AG09309 (cell line): Measurements from ENCODE around the gene PANK2.
"Not testable (repeated sequence)": the region's sequence is repeated elsewhere in the genome, so short reads cannot be mapped to it uniquely, and the experiment has no call there.

Source experiments
- DNase-seq: peaks from one replicate; pipeline ENCODE4 v3.0.0-alpha.2; 2010; ENCODE audit warnings: low read depth
- H3K4me3 ChIP-seq: 2 replicates; pipeline ENCODE4 v1.5.1; 2011; ENCODE audit warnings: mild to moderate bottlenecking, low read depth, low read length, moderate library complexity; ENCODE audit not compliant: control insufficient read depth
- TF ChIP-seq, protein P1 (sequence below): IDR thresholded peaks from 2 replicates; pipeline ENCODE4 v1.5.1; 2011; ENCODE audit warnings: mild to moderate bottlenecking, low read depth, low read length, inconsistent platforms; ENCODE audit not compliant: insufficient read depth, control insufficient read depth; ENCODE audit errors: missing control alignments

PANK2 gene

DNA sequence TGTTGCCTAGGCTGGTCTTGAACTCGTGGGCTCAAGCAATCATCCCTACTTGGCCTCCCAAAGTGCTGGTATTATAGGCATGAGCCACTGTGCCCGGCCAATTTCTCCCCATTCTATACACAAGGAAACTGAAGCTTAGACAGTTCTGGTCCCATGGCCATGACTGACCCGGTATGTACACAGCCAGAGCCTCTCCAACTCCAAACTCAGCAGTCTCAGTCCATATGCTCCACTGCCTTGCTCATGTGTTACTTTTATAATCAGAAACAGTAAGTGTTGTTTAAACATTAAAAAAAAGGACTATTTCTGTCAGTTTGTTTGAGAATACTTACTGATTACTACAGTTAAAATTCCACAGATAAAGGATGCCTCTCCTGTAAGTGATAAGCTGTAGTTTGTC is 75.5 kb downstream of the PANK2 start:
- no peak for DNase-seq
- TF ChIP-seq, protein P1, sequence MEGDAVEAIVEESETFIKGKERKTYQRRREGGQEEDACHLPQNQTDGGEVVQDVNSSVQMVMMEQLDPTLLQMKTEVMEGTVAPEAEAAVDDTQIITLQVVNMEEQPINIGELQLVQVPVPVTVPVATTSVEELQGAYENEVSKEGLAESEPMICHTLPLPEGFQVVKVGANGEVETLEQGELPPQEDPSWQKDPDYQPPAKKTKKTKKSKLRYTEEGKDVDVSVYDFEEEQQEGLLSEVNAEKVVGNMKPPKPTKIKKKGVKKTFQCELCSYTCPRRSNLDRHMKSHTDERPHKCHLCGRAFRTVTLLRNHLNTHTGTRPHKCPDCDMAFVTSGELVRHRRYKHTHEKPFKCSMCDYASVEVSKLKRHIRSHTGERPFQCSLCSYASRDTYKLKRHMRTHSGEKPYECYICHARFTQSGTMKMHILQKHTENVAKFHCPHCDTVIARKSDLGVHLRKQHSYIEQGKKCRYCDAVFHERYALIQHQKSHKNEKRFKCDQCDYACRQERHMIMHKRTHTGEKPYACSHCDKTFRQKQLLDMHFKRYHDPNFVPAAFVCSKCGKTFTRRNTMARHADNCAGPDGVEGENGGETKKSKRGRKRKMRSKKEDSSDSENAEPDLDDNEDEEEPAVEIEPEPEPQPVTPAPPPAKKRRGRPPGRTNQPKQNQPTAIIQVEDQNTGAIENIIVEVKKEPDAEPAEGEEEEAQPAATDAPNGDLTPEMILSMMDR: no peak

DNA sequence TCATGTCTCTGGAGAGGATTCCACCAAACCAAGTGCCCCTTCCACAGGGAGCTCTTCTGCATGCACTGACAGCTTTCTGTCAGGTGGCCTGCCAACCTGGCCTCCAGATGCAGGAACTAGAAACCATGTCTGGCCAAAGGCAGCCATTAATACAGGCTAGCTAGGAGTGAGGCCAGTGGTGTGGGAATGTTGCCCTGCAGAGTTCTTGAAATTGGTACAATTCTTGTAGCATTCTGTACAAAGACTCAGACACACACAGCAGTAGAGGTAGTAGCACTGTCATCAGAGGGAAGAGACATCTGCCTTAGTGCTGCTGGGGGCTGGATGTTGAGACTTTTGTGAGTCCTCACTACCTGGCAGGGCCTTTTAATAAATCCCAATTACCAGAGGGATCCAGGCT is 77.4 kb downstream of the PANK2 start:
- no peak for DNase-seq
- H3K4me3 ChIP-seq: no peak overlapping the region
- TF ChIP-seq, protein P1: no peak

More for the DNA sequence above, 75.5 kb downstream of the PANK2 start:
- no peak overlapping the region for H3K4me3 ChIP-seq

DNA sequence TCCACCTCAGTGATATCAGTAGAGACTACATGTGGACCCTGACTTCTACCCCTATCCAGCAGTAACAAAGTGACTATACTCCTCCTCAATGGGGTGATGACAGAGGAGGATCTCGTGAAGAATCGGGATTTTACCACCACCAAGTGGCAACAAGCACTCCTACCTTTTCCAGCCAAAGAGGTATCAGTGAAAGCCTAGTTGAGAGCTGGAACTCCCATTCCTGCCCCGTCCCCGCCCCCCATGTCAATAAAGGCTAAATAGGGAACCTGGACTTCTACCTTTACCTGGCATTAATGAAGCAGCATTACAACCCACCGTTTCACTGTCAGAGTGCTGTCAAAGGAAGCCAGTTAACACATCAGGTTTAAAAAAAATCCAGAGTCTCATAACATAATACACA is 80.8 kb downstream of the PANK2 start:
- DNase-seq: no peak
- TF ChIP-seq, protein P1: no peak
- no peak overlapping the region for H3K4me3 ChIP-seq

DNA sequence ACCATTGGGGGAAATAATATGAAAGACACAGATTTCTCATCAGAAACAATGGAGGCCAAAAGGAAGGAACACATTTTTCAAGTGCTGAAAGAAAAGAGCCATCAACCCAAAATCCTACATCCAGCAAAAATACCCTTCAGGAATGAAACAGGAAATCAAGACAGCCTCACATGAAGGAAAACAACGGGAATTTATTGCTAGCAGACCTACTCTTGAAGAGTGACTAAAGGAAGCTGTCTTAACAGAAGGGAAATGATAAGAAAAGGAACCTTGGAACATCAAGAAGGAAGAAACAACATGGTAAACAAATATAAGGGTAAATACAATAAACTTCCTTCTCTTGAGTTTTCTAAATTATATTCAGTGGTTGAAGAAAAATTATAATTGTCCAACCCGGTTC is 82.0 kb downstream of the PANK2 start:
- TF ChIP-seq, protein P1: no peak
- DNase-seq: no peak
- no peak overlapping the region for H3K4me3 ChIP-seq

DNA sequence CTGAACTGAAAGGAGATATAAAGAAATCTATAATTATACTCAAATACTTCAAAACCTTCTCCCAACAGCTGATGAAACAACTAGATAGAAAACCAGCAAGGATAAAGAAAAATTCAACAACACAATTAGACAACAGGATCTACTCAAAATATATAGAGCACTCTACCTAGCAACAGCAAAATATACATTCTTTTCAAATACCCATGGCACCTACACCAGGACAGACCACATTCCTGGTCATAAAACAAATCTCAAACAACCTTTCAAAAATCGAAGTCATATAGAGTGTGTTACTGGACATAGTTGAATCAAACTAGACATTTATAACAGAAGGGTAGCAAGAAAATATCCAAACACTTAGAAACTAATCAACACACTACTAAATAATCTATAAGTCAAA is 83.0 kb downstream of the PANK2 start:
- H3K4me3 ChIP-seq: no peak overlapping the region
- no peak for DNase-seq
- TF ChIP-seq, protein P1: no peak

DNA sequence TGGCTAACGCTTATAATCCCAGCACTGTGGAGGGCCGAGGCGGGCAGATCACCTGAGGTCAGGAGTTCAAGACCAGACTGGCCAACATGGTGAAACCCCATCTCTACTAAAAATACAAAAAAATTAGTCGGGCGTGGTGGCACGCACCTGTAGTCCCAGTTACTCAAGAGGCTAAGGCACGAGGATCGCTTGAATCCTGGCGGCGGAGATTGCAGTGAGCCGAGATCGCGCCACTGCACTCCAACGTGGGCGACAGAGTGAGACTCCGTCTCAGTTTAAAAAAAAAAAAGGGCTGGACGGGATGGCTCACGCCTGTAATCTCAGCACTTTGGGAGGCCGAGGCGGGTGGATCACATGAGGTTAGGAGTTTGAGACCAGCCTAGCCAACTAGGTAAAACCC is 83.4 kb downstream of the PANK2 start:
- DNase-seq, H3K4me3 ChIP-seq: not testable (repeated sequence)

DNA sequence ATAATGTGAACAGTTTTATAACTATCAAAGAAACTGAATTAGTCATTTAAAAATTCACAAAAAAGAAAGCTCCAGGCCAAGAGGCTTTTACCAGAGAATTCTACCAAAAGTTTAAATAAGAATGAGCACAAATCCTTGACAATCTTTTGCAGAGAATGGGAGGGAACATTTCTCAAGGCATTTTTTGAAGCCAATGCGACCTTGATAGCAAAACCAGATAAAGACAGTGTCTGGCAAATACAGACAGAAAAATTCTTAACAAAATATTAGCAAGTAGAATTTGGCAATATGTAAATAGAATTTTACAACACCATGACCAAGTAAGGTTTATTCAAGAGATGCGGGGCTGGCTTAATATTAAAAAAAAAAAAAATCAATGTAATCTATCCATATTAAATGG is 84.5 kb downstream of the PANK2 start:
- DNase-seq: no peak
- TF ChIP-seq, protein P1: no peak
- no peak overlapping the region for H3K4me3 ChIP-seq
